Measurements from ENCODE around the gene ATP8A2.

The ATP8A2 gene

DNA sequence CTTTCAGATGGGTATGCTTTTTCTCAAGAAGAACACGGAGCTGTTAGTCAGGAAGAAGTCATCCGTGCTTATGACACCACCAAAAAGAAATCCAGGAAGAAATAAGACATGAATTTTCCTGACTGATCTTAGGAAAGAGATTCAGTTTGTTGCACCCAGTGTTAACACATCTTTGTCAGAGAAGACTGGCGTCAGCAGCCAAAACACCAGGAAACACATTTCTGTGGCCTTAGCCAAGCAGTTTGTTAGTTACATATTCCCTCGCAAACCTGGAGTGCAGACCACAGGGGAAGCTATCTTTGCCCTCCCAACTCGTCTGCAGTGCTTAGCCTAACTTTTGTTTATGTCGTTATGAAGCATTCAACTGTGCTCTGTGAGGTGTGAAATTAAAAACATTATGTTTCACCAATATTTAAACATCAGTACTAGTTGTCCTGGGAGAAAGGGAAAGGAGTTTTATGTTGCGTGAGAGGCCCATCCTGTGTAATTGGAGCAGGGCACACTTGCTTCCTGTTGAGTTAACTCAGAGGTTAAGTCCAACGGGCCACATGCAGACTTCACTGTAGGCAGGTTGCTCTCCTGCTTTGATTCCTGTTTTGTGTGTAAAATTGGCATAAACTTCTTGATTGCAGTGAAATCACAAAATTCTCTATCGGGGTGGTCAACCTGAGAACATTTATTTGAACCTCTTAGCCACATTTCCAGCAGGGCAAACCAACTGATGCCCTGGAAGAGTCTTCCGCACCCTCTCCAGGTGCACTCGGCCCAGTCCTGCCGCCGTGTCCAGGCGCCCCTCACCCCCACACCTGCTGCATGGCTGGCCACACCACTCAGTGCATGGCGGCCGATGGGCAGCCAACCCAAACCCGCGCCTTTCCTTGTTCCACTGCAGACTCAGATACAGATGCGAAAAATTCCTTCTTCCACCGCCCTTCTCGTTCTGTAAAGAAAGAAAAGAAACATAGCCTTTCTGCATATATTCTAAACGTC lies 648.4 kb downstream of the ATP8A2 start:
- H3K27me3 ChIP-seq (ENCODE audit: insufficient read depth, insufficient read length), result no peaks in the 10 kb centered on the region
- DNase-seq (ENCODE audit: low read depth, low spot score), result no peak
- no peaks in the 10 kb centered on the region for H3K36me3 ChIP-seq (ENCODE audit: insufficient read depth, insufficient read length, low read length)
- no peak overlapping the region for H3K4me3 ChIP-seq (ENCODE audit: insufficient read length, low read depth)
- H3K4me1 ChIP-seq (ENCODE audit: insufficient read depth, insufficient read length), result no peaks in the 10 kb centered on the region
- H3K9me3 ChIP-seq (ENCODE audit: insufficient read depth, low read length), result no peaks in the 10 kb centered on the region
- H3K9ac ChIP-seq (ENCODE audit: insufficient read length, low read depth), result no peak overlapping the region
- TF ChIP-seq ZNF274 (IDR thresholded peaks at IDR 0.05; ENCODE audit: low read depth, low read length), result no peak
- no peak for TF ChIP-seq YY1 (IDR thresholded peaks at IDR 0.05; ENCODE audit: insufficient read depth, insufficient read length)
- TF ChIP-seq SUZ12 (IDR thresholded peaks at IDR 0.05; ENCODE audit: extremely low read depth, insufficient read depth, insufficient read length), result no peak

- TF ChIP-seq YY1 (IDR thresholded peaks at IDR 0.05; ENCODE audit: insufficient read depth, insufficient read length) (no peak), ZNF274 (IDR thresholded peaks at IDR 0.05; ENCODE audit: low read depth, low read length) (no peak), SUZ12 (IDR thresholded peaks at IDR 0.05; ENCODE audit: extremely low read depth, insufficient read depth, insufficient read length) (no peak)
- no peaks in the 10 kb centered on the region for H3K36me3 ChIP-seq (ENCODE audit: insufficient read depth, insufficient read length, low read length)
- H3K27me3 ChIP-seq (ENCODE audit: insufficient read depth, insufficient read length), result no peaks in the 10 kb centered on the region
- H3K9me3 ChIP-seq (ENCODE audit: insufficient read depth, low read length), result no peaks in the 10 kb centered on the region
- no peak overlapping the region for H3K9ac ChIP-seq (ENCODE audit: insufficient read length, low read depth)
- no peaks in the 10 kb centered on the region for H3K4me1 ChIP-seq (ENCODE audit: insufficient read depth, insufficient read length)
- no peak overlapping the region for H3K4me3 ChIP-seq (ENCODE audit: insufficient read length, low read depth)
- no peak for DNase-seq (ENCODE audit: low read depth, low spot score)
These were observed 649.1 kb downstream of the ATP8A2 start for GRCh38 chr13:26020891-26021290.

- no peak overlapping the region for H3K4me3 ChIP-seq (ENCODE audit: insufficient read length, low read depth)
- DNase-seq (ENCODE audit: low read depth, low spot score), result no peak
- no peaks in the 10 kb centered on the region for H3K4me1 ChIP-seq (ENCODE audit: insufficient read depth, insufficient read length)
- no peaks in the 10 kb centered on the region for H3K27me3 ChIP-seq (ENCODE audit: insufficient read depth, insufficient read length)
- no peaks in the 10 kb centered on the region for H3K9me3 ChIP-seq (ENCODE audit: insufficient read depth, low read length)
- no peak overlapping the region for H3K9ac ChIP-seq (ENCODE audit: insufficient read length, low read depth)
- TF ChIP-seq SUZ12 (IDR thresholded peaks at IDR 0.05; ENCODE audit: extremely low read depth, insufficient read depth, insufficient read length), result no peak
- TF ChIP-seq YY1 (IDR thresholded peaks at IDR 0.05; ENCODE audit: insufficient read depth, insufficient read length), result no peak
- TF ChIP-seq ZNF274 (IDR thresholded peaks at IDR 0.05; ENCODE audit: low read depth, low read length), result no peak
- no peaks in the 10 kb centered on the region for H3K36me3 ChIP-seq (ENCODE audit: insufficient read depth, insufficient read length, low read length)
These were observed 649.7 kb downstream of the ATP8A2 start for GRCh38 chr13:26021516-26021915.

DNA sequence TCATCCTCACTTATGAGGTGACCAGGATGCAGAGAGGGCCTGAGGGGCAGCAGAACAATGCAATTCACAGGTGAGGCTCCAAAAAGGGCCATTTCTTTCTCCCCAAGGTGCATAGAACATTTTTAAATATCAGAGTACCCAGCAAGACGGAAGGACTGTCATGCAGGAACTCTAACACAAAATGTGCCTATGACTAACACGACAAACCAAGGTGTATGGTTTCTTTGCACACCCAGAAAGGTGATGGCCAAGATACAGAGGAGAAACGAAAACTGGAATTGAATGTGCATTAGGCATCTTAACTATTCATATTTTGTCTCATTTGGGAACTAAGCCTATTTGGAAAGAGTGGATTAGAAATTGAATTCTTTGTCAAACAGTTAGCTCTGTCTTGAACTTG lies 650.2 kb downstream of the ATP8A2 start:
- no peaks in the 10 kb centered on the region for H3K9me3 ChIP-seq (ENCODE audit: insufficient read depth, low read length)
- no peak overlapping the region for H3K9ac ChIP-seq (ENCODE audit: insufficient read length, low read depth)
- no peak for TF ChIP-seq SUZ12 (IDR thresholded peaks at IDR 0.05; ENCODE audit: extremely low read depth, insufficient read depth, insufficient read length)
- TF ChIP-seq YY1 (IDR thresholded peaks at IDR 0.05; ENCODE audit: insufficient read depth, insufficient read length), result no peak
- TF ChIP-seq ZNF274 (IDR thresholded peaks at IDR 0.05; ENCODE audit: low read depth, low read length), result no peak
- H3K4me3 ChIP-seq (ENCODE audit: insufficient read length, low read depth), result no peak overlapping the region
- no peaks in the 10 kb centered on the region for H3K36me3 ChIP-seq (ENCODE audit: insufficient read depth, insufficient read length, low read length)
- H3K27me3 ChIP-seq (ENCODE audit: insufficient read depth, insufficient read length), result no peaks in the 10 kb centered on the region
- no peaks in the 10 kb centered on the region for H3K4me1 ChIP-seq (ENCODE audit: insufficient read depth, insufficient read length)
- no peak for DNase-seq (ENCODE audit: low read depth, low spot score)

GRCh38 chr13:26022538-26023292 lies 650.9 kb downstream of the ATP8A2 start:
- Histone ChIP-seq H3K9me3 (ENCODE audit: insufficient read depth, low read length) (no peaks in the 10 kb centered on the region), H3K4me1 (ENCODE audit: insufficient read depth, insufficient read length) (no peaks in the 10 kb centered on the region), H3K4me3 (ENCODE audit: insufficient read length, low read depth) (no peak overlapping the region), H3K9ac (ENCODE audit: insufficient read length, low read depth) (no peak overlapping the region), H3K27me3 (ENCODE audit: insufficient read depth, insufficient read length) (no peaks in the 10 kb centered on the region), H3K36me3 (ENCODE audit: insufficient read depth, insufficient read length, low read length) (no peaks in the 10 kb centered on the region)
- no peak for DNase-seq (ENCODE audit: low read depth, low spot score)
- TF ChIP-seq ZNF274 (IDR thresholded peaks at IDR 0.05; ENCODE audit: low read depth, low read length) (no peak), YY1 (IDR thresholded peaks at IDR 0.05; ENCODE audit: insufficient read depth, insufficient read length) (no peak), SUZ12 (IDR thresholded peaks at IDR 0.05; ENCODE audit: extremely low read depth, insufficient read depth, insufficient read length) (no peak)

DNA sequence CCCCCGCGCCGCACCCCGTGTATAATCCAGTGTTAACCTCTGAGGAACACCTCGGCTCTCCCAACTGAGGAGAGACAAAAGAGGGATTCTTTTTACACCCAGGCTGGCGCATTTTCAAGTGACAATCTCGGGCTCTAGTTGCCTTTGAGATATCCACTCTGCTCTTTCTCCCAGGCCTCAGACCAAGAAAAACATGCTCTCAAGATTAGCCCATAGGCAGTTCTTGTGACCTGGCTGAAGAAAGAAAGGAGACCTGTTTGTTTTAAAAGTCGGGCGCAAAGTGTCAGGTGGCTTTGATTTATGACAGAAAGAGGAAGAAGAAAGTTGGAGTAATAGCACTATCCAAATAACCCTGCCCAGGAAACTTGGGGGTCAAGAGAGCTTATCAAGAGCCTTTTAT lies 652.8 kb downstream of the ATP8A2 start:
- Histone ChIP-seq H3K27me3 (ENCODE audit: insufficient read depth, insufficient read length) (no peaks in the 10 kb centered on the region), H3K9me3 (ENCODE audit: insufficient read depth, low read length) (no peaks in the 10 kb centered on the region), H3K4me1 (ENCODE audit: insufficient read depth, insufficient read length) (no peaks in the 10 kb centered on the region), H3K9ac (ENCODE audit: insufficient read length, low read depth) (no peak overlapping the region), H3K4me3 (ENCODE audit: insufficient read length, low read depth) (no peak overlapping the region), H3K36me3 (ENCODE audit: insufficient read depth, insufficient read length, low read length) (no peaks in the 10 kb centered on the region)
- no peak for DNase-seq (ENCODE audit: low read depth, low spot score)
- TF ChIP-seq ZNF274 (IDR thresholded peaks at IDR 0.05; ENCODE audit: low read depth, low read length), result no peak
- no peak for TF ChIP-seq SUZ12 (IDR thresholded peaks at IDR 0.05; ENCODE audit: extremely low read depth, insufficient read depth, insufficient read length)
- no peak for TF ChIP-seq YY1 (IDR thresholded peaks at IDR 0.05; ENCODE audit: insufficient read depth, insufficient read length)

DNA sequence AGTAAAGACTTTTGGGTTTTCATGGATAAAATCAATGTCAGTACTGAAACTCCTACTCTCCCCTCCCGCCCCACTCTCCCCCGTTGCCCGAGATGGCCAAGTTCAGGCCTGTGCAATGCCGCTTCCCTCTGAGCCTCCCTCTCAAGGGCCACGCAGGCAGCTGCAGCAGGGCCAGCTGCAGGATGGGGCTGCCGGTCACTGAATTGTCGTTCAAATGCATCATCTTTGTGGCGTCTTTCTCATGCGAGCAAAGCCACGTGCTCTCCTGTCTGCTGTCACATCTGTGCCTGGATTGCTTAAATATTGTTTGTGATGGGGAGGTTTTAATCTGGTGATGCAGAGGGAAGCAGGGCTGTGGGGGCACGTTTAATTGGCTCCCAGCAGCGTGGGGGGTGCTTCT lies 653.4 kb downstream of the ATP8A2 start:
- Histone ChIP-seq H3K36me3 (ENCODE audit: insufficient read depth, insufficient read length, low read length) (no peaks in the 10 kb centered on the region), H3K27me3 (ENCODE audit: insufficient read depth, insufficient read length) (no peaks in the 10 kb centered on the region), H3K4me1 (ENCODE audit: insufficient read depth, insufficient read length) (no peaks in the 10 kb centered on the region), H3K4me3 (ENCODE audit: insufficient read length, low read depth) (no peak overlapping the region), H3K9ac (ENCODE audit: insufficient read length, low read depth) (no peak overlapping the region), H3K9me3 (ENCODE audit: insufficient read depth, low read length) (no peaks in the 10 kb centered on the region)
- no peak for TF ChIP-seq YY1 (IDR thresholded peaks at IDR 0.05; ENCODE audit: insufficient read depth, insufficient read length)
- no peak for TF ChIP-seq SUZ12 (IDR thresholded peaks at IDR 0.05; ENCODE audit: extremely low read depth, insufficient read depth, insufficient read length)
- no peak for TF ChIP-seq ZNF274 (IDR thresholded peaks at IDR 0.05; ENCODE audit: low read depth, low read length)
- DNase-seq (ENCODE audit: low read depth, low spot score), result no peak

Measured in NT2/D1 (cell line).